ENCODE results near the gene ATP2A2.

DNA sequence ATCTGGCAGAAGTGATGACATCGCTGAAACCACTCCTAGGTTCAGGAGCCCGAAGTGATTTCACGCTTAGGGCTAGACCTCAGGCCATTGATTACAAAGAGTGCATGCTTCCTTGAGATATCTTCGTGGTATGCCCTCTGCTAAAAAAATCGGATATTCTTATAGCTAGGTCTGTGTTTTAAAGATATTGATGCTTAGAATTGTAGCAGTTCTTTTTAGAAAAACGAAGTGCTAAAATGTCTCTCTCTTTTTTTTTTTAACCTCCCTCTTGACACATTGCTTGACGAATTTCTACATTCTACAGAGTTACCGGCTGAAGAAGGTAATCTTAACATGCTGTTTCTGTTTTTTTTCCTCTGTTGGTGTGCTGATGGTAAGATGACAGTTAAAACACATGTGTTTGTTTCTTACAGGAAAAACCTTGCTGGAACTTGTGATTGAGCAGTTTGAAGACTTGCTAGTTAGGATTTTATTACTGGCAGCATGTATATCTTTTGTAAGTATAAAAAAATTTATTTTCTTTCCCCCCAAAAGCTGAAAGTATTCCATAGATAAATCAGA, 1.3 kb downstream of the ATP2A2 start:
- TF ChIP-seq, protein P1, sequence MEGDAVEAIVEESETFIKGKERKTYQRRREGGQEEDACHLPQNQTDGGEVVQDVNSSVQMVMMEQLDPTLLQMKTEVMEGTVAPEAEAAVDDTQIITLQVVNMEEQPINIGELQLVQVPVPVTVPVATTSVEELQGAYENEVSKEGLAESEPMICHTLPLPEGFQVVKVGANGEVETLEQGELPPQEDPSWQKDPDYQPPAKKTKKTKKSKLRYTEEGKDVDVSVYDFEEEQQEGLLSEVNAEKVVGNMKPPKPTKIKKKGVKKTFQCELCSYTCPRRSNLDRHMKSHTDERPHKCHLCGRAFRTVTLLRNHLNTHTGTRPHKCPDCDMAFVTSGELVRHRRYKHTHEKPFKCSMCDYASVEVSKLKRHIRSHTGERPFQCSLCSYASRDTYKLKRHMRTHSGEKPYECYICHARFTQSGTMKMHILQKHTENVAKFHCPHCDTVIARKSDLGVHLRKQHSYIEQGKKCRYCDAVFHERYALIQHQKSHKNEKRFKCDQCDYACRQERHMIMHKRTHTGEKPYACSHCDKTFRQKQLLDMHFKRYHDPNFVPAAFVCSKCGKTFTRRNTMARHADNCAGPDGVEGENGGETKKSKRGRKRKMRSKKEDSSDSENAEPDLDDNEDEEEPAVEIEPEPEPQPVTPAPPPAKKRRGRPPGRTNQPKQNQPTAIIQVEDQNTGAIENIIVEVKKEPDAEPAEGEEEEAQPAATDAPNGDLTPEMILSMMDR (IDR thresholded peaks at IDR 0.05), result no peak
- no peak for TF ChIP-seq EZH2 (IDR thresholded peaks at IDR 0.05; ENCODE audit: borderline replicate concordance, insufficient read depth, low read depth, low read length, poor library complexity, severe bottlenecking)

Data from B cell (primary cell).